ENCODE results near the gene RBM28. TPM values are rescaled to one million over a fixed set of nuclear protein-coding genes. Genes with fewer than 3 reads are reported as not detected.

RBM28 gene
- polyA plus RNA-seq, 10 donors, result 26.2 to 47.8 (median 36.6) TPM

DNA sequence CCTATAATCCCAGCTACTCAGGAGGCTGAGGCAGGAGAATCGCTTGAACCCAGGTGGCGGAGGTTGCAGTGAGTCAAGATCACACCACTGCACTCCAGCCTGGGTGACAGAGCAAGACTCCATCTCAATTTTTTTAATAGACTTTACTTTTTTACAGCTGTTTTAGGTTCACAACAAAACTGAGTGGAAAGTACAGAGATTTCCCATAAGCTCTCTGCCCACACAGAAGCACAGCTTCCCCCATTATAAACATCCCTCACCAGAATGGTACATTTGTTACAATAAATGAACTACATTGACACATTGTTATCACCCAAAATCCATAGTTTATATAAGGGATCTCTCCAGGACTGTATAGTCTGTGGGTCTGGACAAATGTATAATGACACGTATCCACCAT lies 32.4 kb upstream of the RBM28 start:
- no peak for DNase-seq

DNA sequence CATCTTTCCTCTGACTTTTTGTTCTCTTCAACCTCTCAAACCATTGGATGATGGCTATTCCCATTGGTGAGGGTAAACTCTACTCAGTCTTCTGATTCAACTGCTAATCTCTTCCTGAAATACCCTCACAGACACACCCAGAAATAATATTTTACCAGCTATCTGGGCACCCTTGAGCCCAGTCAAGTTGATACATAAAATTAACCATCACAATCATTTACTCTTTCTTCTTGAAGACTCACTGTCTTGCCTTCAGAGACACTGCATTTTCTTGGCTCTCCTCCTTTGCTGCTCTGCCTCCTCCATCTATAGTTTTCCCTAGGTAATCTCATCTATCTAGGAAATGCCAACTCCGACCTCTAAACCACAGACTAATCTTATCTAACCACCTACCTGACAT lies 30.3 kb upstream of the RBM28 start:
- DNase-seq, result no peak

DNA sequence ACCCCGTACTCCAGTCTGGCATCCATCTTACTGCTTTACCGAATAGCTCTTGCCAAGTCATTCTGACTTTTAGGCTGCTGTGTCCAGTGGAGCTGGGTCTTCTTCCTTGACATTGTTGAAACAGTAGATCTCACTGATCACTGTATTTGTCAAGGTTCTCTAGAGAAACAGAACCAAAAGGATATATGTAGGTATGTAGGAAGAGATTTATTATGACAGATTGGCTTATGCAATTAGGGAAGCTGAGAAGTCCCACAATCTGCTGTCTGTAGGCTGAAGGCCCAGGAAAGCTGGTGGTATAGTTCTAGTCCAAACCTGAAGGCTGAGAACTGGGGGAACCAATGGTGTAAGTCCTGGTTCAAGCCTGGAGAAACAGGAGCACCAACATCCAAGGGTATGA lies 29.9 kb upstream of the RBM28 start:
- DNase-seq, result no peak

DNA sequence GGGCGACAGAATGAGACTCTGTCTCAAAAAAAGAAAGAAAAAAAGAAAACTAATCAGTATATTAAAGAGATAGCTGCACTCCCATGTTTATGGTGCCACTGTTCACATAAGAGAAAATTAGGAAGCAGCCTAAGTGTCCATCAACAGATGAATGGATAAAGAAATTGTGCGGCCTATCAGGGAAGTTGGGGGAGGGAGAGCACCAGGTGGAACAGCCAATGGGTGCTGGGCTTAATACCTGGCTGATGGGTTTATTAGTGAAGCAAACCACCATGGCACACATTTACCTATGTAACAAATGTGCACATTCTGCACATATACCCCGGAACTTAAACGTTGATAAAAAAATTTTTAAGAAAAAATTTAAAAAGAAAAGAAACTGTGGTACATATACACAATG lies 26.8 kb upstream of the RBM28 start:
- no peak for DNase-seq

DNA sequence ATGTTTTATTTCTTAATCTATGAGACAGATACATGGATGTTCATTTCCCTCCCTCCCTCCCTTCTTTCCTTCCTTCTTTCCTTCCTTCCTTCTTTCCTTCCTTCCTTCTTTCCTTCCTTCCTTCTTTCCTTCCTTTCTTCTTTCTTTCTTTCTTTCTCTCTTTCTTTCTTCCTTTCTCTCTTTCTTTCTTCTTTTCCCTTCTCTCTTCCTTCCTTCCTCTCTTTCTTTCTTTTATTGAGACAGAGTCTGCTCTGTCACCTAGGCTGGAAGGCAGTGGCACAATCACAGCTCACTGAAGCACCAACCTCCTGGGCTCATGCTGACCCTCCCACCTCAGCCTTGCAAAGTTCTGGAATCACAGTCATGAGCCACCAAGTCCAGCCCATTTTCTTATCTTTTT lies 23.3 kb upstream of the RBM28 start:
- no peak for DNase-seq

DNA sequence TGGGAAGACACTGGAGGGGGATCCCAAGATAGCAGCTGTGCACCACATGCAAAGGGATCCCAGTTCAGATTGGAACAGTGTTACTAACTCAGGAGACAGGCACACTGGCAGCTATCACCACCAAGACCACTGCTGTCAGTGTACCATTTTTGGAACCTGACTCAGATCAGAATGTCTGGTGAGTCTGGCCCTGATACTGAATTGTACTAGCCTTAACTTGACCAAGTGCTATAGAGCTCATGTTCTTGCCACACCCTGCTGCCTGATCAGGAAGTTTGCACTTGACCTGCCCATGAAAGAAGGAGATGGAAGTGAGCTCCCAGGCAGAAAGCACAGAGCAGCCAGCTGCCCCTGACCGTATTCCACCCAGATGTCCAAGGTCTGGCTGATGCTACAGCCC lies 22.6 kb upstream of the RBM28 start:
- DNase-seq, result no peak

DNA sequence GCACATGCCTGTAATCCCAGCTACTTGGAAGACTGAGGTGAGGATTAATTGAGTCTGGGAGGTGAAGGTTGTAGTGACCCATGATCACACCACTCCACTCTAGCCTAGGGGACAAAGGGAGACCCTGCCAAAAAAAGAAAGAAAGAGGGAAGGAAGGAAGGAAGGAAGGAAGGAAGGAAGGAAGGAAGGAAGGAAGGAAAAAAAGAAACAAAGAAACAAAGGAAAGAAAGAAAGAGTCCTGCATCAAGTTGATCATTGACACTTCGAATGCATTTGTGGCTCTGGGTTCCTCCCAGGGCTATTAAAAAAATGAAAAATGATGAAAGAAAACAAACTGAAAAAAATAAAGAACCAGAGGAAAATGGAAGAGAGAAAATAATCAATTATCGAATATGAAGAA lies 21.7 kb upstream of the RBM28 start:
- DNase-seq, result no peak

DNA sequence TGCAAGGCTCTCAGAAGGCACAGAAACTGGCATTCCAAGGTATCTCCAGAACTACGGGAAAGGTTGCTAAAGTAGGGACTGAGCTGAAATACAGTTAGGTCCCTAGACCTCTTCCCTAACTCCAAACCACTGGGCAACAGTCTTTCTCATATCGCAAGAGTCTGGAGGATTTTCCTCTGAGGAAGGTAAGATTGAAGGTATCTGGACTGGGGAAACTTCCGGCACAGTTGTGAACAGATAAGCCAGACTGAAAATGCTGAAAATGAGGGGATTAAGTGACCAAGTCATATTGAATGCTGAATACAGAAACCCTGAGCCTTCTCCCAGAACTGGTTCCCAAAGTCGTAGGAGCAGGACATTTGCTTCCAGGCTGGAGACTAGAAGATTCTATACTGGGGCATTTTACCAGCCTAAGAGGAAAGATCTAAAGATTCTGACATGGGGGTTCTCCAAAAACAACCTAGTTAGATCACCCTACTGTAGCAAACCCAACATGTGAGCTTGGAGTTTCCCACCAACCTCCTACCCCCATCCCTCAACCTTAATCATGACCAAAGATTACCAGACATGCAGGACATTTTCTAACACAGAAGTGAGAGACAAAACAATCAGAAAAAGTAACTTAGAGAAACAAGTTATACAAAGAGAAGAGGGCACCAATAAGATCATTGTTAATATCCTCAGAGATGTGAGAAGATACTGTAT lies 20.6 kb upstream of the RBM28 start:
- DNase-seq, result no peak

DNA sequence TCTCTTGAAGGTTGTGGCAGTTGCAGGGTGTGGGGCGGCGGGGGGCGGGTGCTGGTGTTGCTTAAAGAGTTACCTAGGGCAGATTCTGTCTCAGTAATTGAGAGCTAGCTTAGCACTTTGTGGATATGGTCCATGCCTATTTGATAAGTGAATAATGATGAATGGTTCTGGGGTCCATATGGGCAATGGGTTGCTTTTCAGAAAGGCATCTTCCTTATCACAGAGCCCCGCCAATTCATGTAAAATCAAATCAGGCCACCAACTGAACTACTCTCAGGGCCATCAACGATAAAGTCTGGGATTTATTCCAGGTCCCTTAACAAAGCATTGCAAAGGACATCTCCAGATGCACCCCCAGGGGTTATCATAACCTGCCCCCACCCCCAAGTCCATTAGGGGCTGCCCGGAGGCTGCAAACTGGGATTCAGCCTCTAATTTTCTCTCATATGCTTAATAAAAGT lies 19.6 kb upstream of the RBM28 start:
- no peak for DNase-seq

DNA sequence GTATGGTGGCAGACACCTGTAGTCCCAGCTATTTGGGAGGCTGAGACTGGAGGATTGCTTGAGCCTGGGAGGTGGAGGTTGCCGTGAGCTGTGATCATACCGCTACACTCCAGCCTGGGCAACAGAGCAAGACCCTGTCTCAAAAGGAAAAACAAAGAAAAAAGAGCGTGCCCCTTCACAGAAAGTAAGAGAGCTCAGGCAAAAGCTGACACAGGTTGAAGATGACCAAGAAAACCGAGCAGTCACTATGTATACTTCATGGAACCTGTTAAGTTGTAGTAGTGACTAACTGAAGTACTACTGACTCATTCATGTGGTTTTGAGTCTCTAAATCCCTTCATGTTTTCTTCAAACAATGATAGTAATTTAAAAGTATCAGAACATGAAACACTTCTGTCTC lies 19.0 kb upstream of the RBM28 start:
- no peak for DNase-seq

DNA sequence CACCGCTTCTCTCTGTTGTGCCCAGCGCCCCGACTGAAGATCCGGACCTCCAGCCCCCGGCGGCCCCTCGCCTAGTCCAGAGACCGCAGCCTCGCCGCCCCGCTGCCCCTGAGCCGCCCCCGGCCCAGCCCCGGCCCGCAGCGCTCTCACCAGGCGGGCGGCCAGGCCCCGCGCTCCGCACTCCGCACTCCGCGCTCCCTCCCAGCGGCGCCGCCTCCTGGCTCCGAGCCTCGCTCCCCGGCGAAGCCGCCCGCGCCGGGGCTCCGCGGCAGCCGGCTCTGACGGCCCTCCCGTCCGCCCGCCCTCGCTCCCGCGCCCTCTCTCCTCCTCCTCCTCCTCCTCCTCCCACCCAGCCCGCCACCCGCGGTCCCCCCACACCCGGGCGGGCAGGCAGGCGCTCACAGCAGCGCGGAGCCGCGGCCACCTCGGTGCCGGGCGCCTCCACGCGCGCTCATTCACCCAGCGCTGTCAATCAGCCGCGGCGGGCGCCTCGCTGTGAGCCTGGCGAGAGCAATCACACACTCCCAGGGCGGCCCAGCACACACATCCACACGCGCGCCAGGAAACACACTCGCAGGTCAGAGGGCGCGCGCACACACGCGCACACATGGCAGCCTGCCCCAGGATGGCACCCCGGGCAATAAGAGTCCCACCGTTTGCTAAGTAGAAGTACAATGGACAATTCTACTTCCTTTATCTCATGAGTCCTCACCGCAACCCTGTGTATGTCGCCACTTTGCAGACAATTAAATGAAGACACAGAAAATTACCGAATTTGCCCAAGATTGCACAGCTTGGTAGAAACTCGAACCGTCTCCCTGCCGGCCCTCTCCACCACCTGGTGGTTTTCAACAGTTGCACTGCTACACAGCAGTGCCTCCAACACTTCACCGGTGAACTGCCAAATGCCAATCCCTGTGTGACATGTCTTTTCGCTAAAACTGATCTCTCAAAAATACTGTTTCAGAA lies 18.0 kb upstream of the RBM28 start, which contains the start of gene PRRT4:
Gene PRRT4 (minus strand): TSS at position 280 of the 969 bp plus-strand sequence.
- peak in 1 of 3 donors; percentile 69 for DNase-seq

DNA sequence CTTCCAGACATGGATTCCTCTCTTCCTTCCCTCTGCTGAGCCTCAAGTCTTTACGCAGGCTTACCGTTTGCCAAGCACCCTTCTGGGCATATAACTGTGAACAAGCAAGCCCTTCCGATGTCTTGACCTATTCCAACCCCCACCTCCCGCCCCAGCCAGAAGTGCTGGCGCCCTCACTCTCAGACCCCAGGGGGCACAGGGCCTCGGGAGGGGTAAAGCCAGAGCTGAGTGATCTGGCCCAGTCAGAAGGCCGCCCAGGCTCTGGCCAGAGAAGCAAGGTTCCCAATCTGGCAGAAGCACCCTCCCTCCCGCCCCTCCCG lies 16.6 kb upstream of the RBM28 start:
- no peak for DNase-seq

DNA sequence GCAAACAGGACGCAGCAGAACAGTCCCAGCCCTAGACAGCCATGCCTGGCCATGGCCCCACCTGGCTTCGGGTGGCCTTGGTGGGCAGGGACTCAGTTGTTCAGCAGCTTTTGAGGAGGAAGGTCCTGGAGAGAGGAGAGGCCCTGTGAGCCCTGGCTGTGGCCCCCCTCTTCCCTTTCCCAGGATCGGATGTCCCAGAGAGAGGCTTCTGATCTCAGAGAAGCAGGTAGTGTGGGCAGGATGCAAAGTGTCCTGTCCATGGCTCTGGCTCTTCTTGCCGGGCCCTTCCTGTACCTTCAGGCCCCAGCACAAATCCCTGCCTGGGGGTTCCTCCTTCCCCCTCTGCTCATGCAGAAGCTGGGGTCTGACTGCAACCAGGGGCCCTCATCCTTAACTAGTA lies 16.2 kb upstream of the RBM28 start:
- DNase-seq, result no peak

DNA sequence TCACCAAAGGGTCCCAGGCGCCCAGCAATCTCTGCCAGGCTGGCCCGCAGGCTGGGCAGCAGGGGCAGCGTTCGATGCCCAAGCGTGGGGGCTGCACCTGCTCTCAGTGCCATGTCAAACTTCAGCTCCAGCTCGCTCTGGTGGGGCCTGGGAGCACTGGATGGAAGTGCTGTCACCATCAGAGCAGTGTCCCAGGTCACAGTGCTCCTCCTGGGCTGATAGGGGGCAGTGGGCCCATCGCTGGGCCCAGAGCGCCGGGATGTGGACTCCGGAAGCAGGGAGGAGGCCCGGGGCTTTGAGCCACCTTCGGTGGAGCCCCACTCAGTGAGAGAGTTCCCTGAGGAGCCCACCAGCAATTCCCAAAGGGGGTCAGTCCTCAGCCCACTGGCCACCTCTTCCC lies 15.6 kb upstream of the RBM28 start:
- DNase-seq, result no peak

DNA sequence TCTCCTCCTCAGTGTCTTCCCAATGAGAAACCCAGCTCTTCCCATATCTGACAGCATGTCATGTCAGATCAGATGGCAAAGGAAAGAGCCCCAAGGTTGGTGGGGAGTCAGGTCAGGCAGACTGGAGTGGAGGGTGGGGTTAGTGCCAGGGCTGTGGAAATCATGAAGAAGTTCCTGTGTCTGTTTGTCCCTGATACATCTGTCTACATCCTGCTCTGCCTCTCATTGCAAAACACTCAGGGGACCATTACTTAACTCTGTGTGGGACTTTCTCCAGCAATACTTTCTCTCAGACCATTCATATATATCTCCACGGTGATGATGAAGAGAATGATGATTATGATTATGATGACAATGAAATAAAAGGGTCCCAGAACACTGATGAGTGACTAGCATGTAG lies 14.5 kb upstream of the RBM28 start:
- no peak for DNase-seq

DNA sequence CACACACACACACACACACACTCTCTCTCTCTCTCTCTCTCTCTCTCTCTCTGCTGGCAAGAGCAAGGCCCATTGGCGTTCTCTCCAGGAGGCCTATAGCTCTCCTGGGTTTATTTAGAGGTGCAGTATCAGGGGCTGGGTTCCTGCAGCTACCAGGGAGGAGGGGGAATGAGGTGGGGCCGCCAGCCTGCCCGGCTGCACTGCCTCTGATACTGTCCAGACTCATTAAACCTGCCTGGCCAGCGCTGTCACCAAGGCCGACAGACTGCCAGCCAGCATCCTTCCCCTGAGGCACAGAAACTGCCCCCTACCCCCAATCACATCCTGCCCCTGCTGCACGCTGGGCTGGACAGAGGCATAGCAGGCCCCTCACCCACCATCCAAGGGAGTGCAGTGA lies 13.5 kb upstream of the RBM28 start:
- DNase-seq, result no peak

DNA sequence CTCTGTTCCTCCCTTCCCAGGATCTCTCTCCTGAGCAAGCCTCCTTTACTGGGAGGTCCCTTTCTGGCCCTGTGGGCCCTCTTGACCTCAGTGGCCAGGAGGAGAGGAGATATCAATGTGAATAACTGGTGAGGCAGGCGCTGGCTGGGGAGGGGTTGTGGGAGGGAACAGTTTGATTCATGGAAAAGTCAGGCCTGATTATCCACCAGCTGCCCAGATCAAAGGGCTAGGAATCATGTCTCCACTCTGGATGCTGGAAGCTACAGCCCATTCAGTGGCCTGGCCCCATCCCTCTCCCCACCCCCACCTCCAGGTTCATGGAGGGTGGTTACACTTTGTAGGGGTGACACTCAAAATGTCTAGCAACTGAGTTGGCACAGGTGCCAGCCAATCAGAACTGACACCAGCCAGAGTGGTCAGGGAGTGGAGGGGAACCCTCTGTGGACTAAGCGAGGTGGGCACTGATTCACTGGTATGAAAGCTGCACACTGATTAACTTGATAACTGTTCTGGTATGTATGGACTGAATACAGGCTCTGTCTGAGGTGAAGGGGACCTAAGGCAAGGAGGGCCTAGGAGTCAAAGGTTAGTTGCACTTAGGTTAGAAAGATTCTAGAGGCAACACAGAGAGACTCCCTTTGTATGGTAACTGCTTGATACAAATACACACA lies 13.0 kb upstream of the RBM28 start:
- no peak for DNase-seq

DNA sequence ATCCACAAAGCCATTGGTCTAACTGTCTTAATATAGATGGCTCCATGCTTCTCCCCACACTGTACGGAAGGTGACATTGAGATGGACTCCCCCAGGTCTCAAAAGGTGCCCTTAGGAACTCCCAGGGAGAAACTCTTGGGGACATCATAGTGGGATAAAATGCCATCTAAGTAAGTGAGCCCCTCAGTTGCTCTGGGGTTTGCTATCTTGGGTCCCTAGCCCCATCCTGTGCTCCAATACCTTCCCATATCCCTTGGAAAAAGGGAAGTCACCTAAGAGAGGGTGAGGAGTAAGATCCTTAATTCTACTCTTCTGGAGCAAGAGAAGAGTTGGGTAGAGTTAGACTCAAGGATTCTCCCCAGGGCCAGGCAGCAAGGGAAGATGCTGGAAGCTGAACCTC lies 9.9 kb upstream of the RBM28 start:
- no peak for DNase-seq

DNA sequence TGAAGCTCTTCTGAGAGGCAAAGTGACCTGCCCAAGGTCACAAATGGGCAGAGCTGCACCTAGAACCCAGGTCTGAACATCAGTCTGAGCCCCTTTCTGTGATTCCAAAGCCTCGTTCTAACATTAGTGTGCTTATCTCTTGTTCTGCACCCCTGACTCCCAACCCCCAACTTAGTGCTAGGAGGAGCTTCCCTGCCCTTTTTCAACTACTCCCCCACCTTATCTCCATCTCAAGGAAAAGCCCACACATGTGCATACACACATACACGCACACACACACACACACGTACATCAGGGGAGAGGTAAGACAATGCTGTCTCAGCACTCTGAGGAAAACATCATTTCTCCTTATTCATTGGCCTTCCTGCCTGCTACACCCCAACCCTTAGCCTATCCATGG lies 9.5 kb upstream of the RBM28 start:
- DNase-seq, result no peak

DNA sequence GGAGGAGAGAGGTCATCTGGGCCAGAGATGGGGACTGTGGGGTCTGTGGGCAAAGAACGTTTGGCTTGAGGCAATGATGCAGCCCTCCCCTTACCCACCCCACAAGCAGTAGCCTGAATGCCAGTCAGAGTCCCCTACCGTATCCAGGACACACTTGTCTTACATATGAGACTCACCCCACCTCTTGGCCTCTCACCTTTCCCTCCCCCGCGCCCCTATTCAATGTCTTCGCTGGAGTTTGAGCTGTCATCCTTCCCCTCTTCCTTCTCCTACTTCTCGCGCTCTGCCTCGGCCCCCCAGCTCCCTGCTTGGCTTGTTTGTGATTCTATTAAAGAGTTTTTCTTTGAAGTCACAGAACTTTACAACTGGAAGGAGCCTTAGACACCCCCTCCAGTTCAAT lies 8.9 kb upstream of the RBM28 start:
- DNase-seq, result no peak

DNA sequence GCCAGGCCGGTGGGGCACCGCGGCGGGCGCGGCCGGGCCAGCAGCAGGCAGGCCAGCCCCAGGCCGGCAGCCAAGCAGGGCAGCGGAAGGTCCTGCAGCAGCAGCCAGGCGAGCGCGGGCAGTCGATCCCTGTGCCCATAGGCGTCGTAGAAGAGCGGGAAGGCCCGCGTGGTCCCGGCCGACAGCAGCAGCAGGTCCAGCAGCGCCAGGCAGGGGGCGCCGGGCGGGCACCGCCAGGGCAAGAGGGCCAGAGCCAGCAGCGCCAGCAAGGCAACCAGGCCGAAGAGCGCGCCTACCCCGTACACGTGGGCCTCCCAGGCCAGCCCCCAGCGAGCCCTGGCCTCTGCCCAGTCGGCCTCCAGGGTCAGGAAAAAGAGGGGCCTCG lies 8.4 kb upstream of the RBM28 start:
- DNase-seq, result peak in 1 of 3 donors; percentile 66

DNA sequence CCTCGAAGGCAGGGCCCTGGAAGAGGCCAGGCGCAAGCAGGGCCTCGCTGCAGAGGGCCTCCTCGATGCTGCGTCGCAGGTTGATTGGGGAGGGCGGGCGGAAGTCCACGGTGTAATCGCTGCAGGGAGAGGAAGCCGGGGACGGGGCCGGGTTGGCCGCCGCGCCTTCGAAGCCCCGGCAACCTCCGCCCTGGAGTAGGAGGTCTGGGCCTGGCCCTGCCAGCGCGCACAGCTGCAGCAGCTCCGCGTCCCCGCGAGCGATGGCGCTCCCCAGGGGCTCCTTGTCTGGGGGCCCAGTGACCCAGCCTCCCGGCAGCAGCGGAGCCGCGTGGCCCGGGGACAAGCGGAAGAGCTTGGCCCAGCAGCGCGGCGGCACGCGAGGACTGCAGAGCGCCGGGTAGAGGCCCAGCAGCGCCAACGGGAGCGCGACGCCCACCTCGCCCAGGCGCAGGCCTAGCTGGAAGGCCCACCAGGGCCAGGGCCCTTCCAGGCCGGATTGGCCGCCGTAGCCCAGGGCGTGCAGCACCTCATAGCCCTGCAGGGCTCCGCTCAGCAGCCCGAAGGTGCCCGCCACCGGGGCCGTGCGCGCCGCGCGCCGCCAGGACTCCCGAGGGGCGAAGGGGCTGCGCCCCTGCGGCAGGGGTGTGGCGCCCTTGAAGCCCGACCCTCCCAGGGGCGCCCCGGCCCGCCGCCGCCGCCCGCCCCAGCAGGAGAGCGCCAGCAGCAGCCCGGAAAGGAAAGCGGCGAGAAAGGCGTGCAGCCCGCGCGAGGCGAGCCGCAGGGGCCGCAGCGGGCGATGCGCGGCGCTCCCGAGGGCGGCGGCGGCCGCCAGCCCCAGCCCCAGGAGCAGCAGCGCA lies 7.8 kb upstream of the RBM28 start:
- peak in 1 of 3 donors; percentile 70 for DNase-seq
